Measurements from ENCODE around the gene PHACTR3.
"Not testable (repeated sequence)": the region's sequence is repeated elsewhere in the genome, so short reads cannot be mapped to it uniquely, and the experiment has no call there.

DNA sequence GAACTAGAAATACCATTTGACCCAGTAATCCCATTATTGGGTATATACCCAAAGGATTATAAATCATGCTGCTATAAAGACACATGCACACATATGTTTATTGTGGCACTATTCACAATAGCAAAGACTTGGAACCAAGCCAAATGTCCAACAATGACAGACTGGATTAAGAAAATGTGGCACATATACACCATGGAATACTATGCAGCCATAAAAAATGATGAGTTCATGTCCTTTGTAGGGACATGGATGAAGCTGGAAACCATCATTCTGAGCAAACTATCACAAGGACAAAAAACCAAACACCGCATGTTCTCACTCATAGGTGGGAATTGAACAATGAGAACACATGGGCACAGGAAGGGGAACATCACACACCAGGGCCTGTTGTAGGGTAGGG lies 252.2 kb downstream of the PHACTR3 start:
- not testable (repeated sequence) for TF ChIP-seq CTCF (IDR thresholded peaks at IDR 0.05; ENCODE audit: control extremely low read depth in 1 of 3, insufficient read depth in 1 of 3, low read depth in 1 of 3, low read length in 3 of 3); CEBPB (IDR thresholded peaks at IDR 0.05; ENCODE audit: low read depth, low read length); EZH2 (IDR thresholded peaks at IDR 0.05; ENCODE audit: low read depth, low read length, severe bottlenecking); POLR2A (IDR thresholded peaks at IDR 0.05; ENCODE audit: control extremely low read depth in 1 of 2, low read depth in 2 of 2, low read length in 2 of 2); SP1 (IDR thresholded peaks at IDR 0.05; ENCODE audit: low read depth, low read length); CBX5 (IDR thresholded peaks at IDR 0.05; ENCODE audit: low read depth, low read length); YY1 (IDR thresholded peaks at IDR 0.05; ENCODE audit: low read depth, low read length); CTBP2 (IDR thresholded peaks at IDR 0.05; ENCODE audit: borderline replicate concordance, insufficient read depth, insufficient read length, low read length); EGR1 (IDR thresholded peaks at IDR 0.05; ENCODE audit: borderline replicate concordance, low read depth, low read length); EP300 (IDR thresholded peaks at IDR 0.05; ENCODE audit: borderline replicate concordance in 1 of 2, low read depth in 2 of 2, low read length in 2 of 2)
- TF ChIP-seq, protein P1, sequence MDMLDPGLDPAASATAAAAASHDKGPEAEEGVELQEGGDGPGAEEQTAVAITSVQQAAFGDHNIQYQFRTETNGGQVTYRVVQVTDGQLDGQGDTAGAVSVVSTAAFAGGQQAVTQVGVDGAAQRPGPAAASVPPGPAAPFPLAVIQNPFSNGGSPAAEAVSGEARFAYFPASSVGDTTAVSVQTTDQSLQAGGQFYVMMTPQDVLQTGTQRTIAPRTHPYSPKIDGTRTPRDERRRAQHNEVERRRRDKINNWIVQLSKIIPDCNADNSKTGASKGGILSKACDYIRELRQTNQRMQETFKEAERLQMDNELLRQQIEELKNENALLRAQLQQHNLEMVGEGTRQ (IDR thresholded peaks at IDR 0.05; ENCODE audit: low read length), result not testable (repeated sequence)
- TF ChIP-seq, protein P2, sequence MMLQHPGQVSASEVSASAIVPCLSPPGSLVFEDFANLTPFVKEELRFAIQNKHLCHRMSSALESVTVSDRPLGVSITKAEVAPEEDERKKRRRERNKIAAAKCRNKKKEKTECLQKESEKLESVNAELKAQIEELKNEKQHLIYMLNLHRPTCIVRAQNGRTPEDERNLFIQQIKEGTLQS (IDR thresholded peaks at IDR 0.05; ENCODE audit: insufficient read depth, low read depth, low read length), result not testable (repeated sequence)
